DOHH2 (cell line): ENCODE results near the gene PLXNA2.

Experiments used
- H3F3A ChIP-seq: fragments of 200-600 bp; sonication (generic), shearing (Covaris generic); 2 replicates; pipeline ENCODE4 v1.6.0; 2016; ENCODE audit warnings: antibody characterized with exemption, mild to moderate bottlenecking; ENCODE audit not compliant: control insufficient read depth, insufficient read depth
- H3K27ac ChIP-seq: fragments of 200-600 bp; sonication (generic); 2 replicates; pipeline ENCODE4 v1.5.1; 2014; ENCODE audit warnings: low read depth, mild to moderate bottlenecking, low read length, moderate library complexity
- H3K27me3 ChIP-seq: fragments of 200-600 bp; sonication (generic); 2 replicates; pipeline ENCODE4 v1.6.1; 2014; ENCODE audit warnings: mild to moderate bottlenecking, low read length, mixed read lengths; ENCODE audit not compliant: control insufficient read depth
- H3K36me3 ChIP-seq: fragments of 200-600 bp; sonication (generic); 2 replicates; pipeline ENCODE4 v1.6.1; 2014; ENCODE audit warnings: mild to moderate bottlenecking, low read length, moderate library complexity, mixed read lengths; ENCODE audit not compliant: control insufficient read depth
- H3K4me1 ChIP-seq: fragments of 200-600 bp; sonication (generic); 2 replicates; pipeline ENCODE4 v1.6.1; 2014; ENCODE audit warnings: mild to moderate bottlenecking, low read length, mixed read lengths; ENCODE audit not compliant: control insufficient read depth
- H3K4me2 ChIP-seq: fragments of 200-600 bp; sonication (generic); 2 replicates; pipeline ENCODE4 v1.6.0; 2014; ENCODE audit warnings: mild to moderate bottlenecking, low read length, moderate library complexity
- H3K4me3 ChIP-seq: fragments of 200-600 bp; sonication (generic); 2 replicates; pipeline ENCODE4 v1.5.1; 2014; ENCODE audit warnings: mild to moderate bottlenecking, low read length, mixed read lengths
- H3K79me2 ChIP-seq: fragments of 200-600 bp; sonication (generic); 2 replicates; pipeline ENCODE4 v1.6.1; 2014; ENCODE audit warnings: mild to moderate bottlenecking, low read length, mixed read lengths; ENCODE audit not compliant: control insufficient read depth
- H3K9me2 ChIP-seq: fragments of 200-600 bp; sonication (generic); replicated peaks from 2 replicates; pipeline ENCODE4 v1.6.1; 2014; ENCODE audit warnings: mild to moderate bottlenecking, low read length, mixed read lengths; ENCODE audit not compliant: control insufficient read depth
- H3K9me3 ChIP-seq: fragments of 200-600 bp; sonication (generic); 2 replicates; pipeline ENCODE4 v1.6.1; 2014; ENCODE audit warnings: antibody characterized with exemption, low read length, mixed read lengths; ENCODE audit not compliant: control insufficient read depth, insufficient read depth
- H4K20me1 ChIP-seq: fragments of 200-600 bp; sonication (generic); 2 replicates; pipeline ENCODE4 v1.6.0; 2014; ENCODE audit warnings: low read depth, mild to moderate bottlenecking, antibody characterized with exemption, low read length, moderate library complexity; ENCODE audit not compliant: control insufficient read depth, insufficient read depth
- EZH2phosphoT487 ChIP-seq: fragments of 200-600 bp; sonication (generic); IDR thresholded peaks from 2 replicates; pipeline ENCODE4 v1.6.1; 2017; ENCODE audit warnings: borderline replicate concordance, mild to moderate bottlenecking, antibody characterized with exemption, low read length, moderate library complexity, mixed read lengths
- TF ChIP-seq, protein P1 (sequence below): fragments of 200-600 bp; sonication (generic); IDR thresholded peaks from one replicate; pipeline ENCODE4 v1.5.1; 2014; ENCODE audit warnings: antibody characterized with exemption, mild to moderate bottlenecking, low read depth, low read length; ENCODE audit not compliant: poor library complexity, severe bottlenecking

Gene PLXNA2

DNA sequence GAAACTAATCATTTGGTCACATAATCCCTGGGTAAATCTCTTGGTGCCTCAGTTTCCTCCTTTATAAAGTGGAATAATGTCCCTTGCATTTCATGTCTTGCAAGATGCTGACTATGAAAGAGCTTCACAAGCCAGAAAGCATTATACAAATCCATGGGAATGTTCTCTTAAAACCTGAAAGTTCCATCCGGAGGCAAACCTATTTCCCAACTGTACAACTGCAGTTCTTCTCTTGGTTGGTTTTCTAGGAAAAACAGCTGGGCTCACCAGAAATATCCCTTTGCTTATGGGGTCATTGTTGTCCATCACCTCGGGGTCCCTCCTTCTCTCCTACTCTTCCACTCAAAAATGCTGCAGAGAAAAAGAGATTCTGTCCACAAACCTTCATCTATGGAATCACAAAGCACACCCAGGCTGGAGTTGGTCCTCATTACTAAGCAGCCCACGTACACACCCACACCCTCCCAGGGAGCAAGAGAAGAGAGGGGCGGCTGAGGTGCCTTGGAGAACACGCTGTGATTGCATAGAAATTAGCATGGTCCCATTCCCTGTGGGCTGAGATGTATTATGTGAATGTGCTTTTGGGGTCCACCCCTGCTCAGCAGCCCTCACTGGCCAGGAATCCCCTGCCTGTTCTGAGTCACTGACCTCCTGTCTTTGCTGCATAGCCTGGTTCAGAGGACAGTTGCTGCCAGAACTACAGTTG, 5.0 kb upstream of the PLXNA2 start:
- Histone ChIP-seq H3K79me2 (no peaks in the 10 kb centered on the region), H3K4me3 (no peak overlapping the region), H3K36me3 (no peaks in the 10 kb centered on the region), H3K9me2 (no peaks in the 10 kb centered on the region), H3K4me2 (no peak overlapping the region), H3F3A (0 out of 2 replicates have a peak, but pooled peaks cover 2% of the 10 kb centered on the region), H3K4me1 (peaks cover 9% of the 10 kb centered on the region), H3K27me3 (peaks cover 12% of the 10 kb centered on the region), H4K20me1 (no peaks in the 10 kb centered on the region), H3K9me3 (no peaks in the 10 kb centered on the region), H3K27ac (no peak overlapping the region)
- no peak for TF ChIP-seq EZH2phosphoT487
- TF ChIP-seq, protein P1, sequence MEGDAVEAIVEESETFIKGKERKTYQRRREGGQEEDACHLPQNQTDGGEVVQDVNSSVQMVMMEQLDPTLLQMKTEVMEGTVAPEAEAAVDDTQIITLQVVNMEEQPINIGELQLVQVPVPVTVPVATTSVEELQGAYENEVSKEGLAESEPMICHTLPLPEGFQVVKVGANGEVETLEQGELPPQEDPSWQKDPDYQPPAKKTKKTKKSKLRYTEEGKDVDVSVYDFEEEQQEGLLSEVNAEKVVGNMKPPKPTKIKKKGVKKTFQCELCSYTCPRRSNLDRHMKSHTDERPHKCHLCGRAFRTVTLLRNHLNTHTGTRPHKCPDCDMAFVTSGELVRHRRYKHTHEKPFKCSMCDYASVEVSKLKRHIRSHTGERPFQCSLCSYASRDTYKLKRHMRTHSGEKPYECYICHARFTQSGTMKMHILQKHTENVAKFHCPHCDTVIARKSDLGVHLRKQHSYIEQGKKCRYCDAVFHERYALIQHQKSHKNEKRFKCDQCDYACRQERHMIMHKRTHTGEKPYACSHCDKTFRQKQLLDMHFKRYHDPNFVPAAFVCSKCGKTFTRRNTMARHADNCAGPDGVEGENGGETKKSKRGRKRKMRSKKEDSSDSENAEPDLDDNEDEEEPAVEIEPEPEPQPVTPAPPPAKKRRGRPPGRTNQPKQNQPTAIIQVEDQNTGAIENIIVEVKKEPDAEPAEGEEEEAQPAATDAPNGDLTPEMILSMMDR, result no peak

DNA sequence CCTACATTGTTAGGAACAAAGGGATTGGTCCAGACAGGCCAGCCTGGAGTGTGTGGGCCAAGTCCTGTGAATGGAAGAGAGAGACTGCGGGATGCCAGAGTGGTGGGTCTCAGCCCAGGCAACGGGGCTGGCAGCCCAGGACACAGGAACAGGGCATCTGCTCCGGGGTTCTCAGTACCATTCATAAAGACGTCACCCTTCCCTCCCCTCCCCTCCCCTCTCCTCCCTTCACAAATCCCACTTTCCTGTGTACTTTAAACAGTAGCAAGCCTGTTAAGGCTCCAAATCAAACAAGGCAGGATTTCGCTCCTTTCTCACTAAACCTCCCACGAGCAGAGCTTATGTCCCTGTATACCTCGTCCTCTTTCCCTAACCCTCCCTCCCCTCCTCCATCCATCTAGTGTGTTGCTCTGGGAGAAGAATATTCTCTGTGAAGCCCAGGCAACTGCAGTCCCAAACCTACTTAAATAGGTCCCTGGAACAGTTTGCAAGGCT, 4.2 kb upstream of the PLXNA2 start:
- Histone ChIP-seq H3F3A (0 out of 2 replicates have a peak, but pooled peaks cover 2% of the 10 kb centered on the region), H3K4me2 (no peak overlapping the region), H4K20me1 (no peaks in the 10 kb centered on the region), H3K4me3 (no peak overlapping the region), H3K9me3 (no peaks in the 10 kb centered on the region), H3K79me2 (no peaks in the 10 kb centered on the region), H3K4me1 (peaks cover 16% of the 10 kb centered on the region), H3K27me3 (peaks cover 20% of the 10 kb centered on the region), H3K36me3 (no peaks in the 10 kb centered on the region), H3K9me2 (no peaks in the 10 kb centered on the region), H3K27ac (no peak overlapping the region)
- TF ChIP-seq, protein P1, result no peak
- TF ChIP-seq EZH2phosphoT487, result no peak

DNA sequence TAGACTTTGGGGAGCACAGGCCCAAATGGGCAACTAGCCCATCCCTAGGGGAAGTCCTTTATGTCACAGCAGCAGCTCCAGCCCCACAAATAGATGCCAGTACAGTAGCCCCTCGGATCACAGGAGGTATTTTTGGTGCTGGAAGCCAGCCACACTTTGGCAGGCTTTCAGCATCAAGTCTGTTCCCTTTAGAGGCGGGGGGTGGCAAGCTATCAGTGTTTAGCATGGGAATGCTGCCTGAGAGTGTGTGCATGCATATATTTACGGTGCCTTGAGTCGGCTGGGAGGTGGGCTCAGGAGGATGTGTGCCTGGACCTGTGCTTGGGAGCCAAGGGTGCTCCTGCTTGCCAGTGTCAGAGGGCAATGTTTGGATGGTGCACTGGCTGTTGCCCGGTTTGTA, 3.5 kb upstream of the PLXNA2 start:
- Histone ChIP-seq H3K9me2 (no peaks in the 10 kb centered on the region), H3K36me3 (no peaks in the 10 kb centered on the region), H3K79me2 (no peaks in the 10 kb centered on the region), H3K27ac (no peak overlapping the region), H3K4me3 (no peak overlapping the region), H3K4me2 (no peak overlapping the region), H3K4me1 (peaks cover 16% of the 10 kb centered on the region), H3K9me3 (no peaks in the 10 kb centered on the region), H4K20me1 (no peaks in the 10 kb centered on the region), H3F3A (0 out of 2 replicates have a peak, but pooled peaks cover 2% of the 10 kb centered on the region), H3K27me3 (peaks cover 26% of the 10 kb centered on the region)
- no peak for TF ChIP-seq EZH2phosphoT487
- TF ChIP-seq, protein P1, result no peak
